ENCODE data around the gene TRAF2. TPM values are rescaled to one million over a fixed set of nuclear protein-coding genes. Genes with fewer than 3 reads are reported as not detected.
"Not testable (repeated sequence)": the region's sequence is repeated elsewhere in the genome, so short reads cannot be mapped to it uniquely, and the experiment has no call there.

Gene TRAF2, protein sequence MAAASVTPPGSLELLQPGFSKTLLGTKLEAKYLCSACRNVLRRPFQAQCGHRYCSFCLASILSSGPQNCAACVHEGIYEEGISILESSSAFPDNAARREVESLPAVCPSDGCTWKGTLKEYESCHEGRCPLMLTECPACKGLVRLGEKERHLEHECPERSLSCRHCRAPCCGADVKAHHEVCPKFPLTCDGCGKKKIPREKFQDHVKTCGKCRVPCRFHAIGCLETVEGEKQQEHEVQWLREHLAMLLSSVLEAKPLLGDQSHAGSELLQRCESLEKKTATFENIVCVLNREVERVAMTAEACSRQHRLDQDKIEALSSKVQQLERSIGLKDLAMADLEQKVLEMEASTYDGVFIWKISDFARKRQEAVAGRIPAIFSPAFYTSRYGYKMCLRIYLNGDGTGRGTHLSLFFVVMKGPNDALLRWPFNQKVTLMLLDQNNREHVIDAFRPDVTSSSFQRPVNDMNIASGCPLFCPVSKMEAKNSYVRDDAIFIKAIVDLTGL
- 59.5 and 60.4 TPM in 2 replicates for total RNA-seq

DNA sequence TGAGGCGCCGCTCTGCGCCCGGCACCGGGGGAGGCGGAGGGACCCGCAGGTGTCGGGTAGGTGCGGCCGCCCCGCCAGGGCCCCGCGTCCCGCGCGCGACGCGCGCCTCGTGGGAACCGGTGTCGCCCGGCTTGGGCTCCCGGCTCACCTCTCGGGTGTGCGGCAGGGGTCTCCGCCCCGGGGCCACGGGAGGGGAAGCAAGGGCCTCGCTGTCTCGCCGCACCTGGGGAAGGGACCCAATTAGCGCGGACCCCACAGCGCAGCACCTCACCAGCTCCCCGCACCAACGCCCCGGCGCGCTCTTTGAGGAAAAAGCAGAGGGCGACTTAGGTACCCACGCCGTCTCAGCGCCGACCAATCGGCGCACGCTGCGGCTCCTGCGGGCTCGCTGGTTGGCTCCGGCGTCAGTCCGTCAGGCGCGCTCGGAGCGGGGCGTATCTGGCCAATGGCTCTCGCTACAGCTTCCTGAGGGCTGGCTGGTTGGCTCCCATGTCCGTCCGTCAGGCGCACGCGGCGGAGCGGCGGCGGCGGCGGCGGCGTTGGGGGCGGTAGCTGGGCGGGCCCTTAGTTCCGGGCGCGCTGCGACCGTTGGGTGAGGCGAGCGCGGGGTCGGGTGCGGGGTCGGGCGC lies at the start of gene TRAF2:
Gene TRAF2 (plus strand): TSS at position 567 of the 629 bp plus-strand sequence. CDS start 12,225 bp downstream, outside the sequence.
- intact Hi-C loops (cut with micrococcal nuclease) = loop anchor here (1.0 to 2.0 kb wide), 3 partner anchors 16 to 59 kb away; partner anchors contain the start of genes C8G, FBXW5 and PHPT1
- Mint-ChIP-seq H3K9me3 (no peaks in the 10 kb centered on the region), H3K4me1 (ENCODE audit: low read depth) (peaks cover 30% of the 10 kb centered on the region), H3K27ac (peak within 1 kb of the TSS; percentile 87), H3K27me3 (ENCODE audit: low read depth) (no peaks in the 10 kb centered on the region), H3K36me3 (ENCODE audit: low read depth) (peaks cover 35% of the 10 kb centered on the region), H3K4me3 (ENCODE audit: low read depth) (peak within 1 kb of the TSS; percentile 97)
- DNase-seq (ENCODE audit: low spot score) = peak; percentile 99

GRCh38 chr9:136837146-136837855 lies 49.0 kb upstream of the TRAF2 start:
- no peak for DNase-seq (ENCODE audit: low spot score)
- no peaks in the 10 kb centered on the region for H3K4me1 Mint-ChIP-seq (ENCODE audit: low read depth)
- H3K27ac Mint-ChIP-seq = no peak overlapping the region
- no peaks in the 10 kb centered on the region for H3K27me3 Mint-ChIP-seq (ENCODE audit: low read depth)
- H3K36me3 Mint-ChIP-seq (ENCODE audit: low read depth) = peaks cover 15% of the 10 kb centered on the region
- H3K4me3 Mint-ChIP-seq (ENCODE audit: low read depth) = no peak overlapping the region
- intact Hi-C loops (cut with micrococcal nuclease) = no loop called here
- no peaks in the 10 kb centered on the region for H3K9me3 Mint-ChIP-seq

DNA sequence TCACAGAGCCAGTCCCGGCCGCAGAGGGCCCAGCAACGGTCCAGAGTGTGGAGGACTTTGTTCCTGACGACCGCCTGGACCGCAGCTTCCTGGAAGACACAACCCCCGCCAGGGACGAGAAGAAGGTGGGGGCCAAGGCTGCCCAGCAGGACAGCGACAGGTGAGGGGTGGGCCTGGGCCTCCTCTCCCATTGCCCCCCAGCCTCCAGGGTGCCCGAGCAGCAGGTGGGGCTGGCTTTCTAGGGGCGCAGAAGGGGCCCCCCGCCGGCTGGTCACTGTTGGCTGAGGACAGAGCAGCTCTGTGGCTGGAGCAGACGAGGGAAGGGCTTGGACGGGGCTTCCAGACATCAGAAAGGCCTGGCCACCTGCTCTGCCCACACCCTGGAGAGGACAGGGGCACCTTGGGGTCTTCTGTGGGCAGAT lies 48.4 kb upstream of the TRAF2 start:
- DNase-seq (ENCODE audit: low spot score); H3K9me3 Mint-ChIP-seq; H3K4me3 Mint-ChIP-seq (ENCODE audit: low read depth); H3K27me3 Mint-ChIP-seq (ENCODE audit: low read depth); H3K27ac Mint-ChIP-seq; H3K4me1 Mint-ChIP-seq (ENCODE audit: low read depth); intact Hi-C loops (cut with micrococcal nuclease): not testable (repeated sequence)
- peaks cover 14% of the 10 kb centered on the region for H3K36me3 Mint-ChIP-seq (ENCODE audit: low read depth)

GRCh38 chr9:136838314-136839228 lies 47.7 kb upstream of the TRAF2 start:
- no peaks in the 10 kb centered on the region for H3K27me3 Mint-ChIP-seq (ENCODE audit: low read depth)
- H3K4me3 Mint-ChIP-seq (ENCODE audit: low read depth) = no peak overlapping the region
- H3K36me3 Mint-ChIP-seq (ENCODE audit: low read depth) = peaks cover 14% of the 10 kb centered on the region
- no peaks in the 10 kb centered on the region for H3K4me1 Mint-ChIP-seq (ENCODE audit: low read depth)
- DNase-seq (ENCODE audit: low spot score) = no peak
- intact Hi-C loops (cut with micrococcal nuclease) = no loop called here
- no peak overlapping the region for H3K27ac Mint-ChIP-seq
- H3K9me3 Mint-ChIP-seq = no peaks in the 10 kb centered on the region

GRCh38 chr9:136839229-136840139 lies 46.8 kb upstream of the TRAF2 start:
- no peaks in the 10 kb centered on the region for H3K4me1 Mint-ChIP-seq (ENCODE audit: low read depth)
- no peaks in the 10 kb centered on the region for H3K9me3 Mint-ChIP-seq
- no peak overlapping the region for H3K4me3 Mint-ChIP-seq (ENCODE audit: low read depth)
- H3K27ac Mint-ChIP-seq = no peak overlapping the region
- no peaks in the 10 kb centered on the region for H3K27me3 Mint-ChIP-seq (ENCODE audit: low read depth)
- DNase-seq (ENCODE audit: low spot score) = no peak
- intact Hi-C loops (cut with micrococcal nuclease) = loop anchor here (10.0 kb wide), 1 partner anchor 335 kb away; the partner anchor contains the start of genes LRRC26 and TMEM210
- H3K36me3 Mint-ChIP-seq (ENCODE audit: low read depth) = peaks cover 11% of the 10 kb centered on the region

DNA sequence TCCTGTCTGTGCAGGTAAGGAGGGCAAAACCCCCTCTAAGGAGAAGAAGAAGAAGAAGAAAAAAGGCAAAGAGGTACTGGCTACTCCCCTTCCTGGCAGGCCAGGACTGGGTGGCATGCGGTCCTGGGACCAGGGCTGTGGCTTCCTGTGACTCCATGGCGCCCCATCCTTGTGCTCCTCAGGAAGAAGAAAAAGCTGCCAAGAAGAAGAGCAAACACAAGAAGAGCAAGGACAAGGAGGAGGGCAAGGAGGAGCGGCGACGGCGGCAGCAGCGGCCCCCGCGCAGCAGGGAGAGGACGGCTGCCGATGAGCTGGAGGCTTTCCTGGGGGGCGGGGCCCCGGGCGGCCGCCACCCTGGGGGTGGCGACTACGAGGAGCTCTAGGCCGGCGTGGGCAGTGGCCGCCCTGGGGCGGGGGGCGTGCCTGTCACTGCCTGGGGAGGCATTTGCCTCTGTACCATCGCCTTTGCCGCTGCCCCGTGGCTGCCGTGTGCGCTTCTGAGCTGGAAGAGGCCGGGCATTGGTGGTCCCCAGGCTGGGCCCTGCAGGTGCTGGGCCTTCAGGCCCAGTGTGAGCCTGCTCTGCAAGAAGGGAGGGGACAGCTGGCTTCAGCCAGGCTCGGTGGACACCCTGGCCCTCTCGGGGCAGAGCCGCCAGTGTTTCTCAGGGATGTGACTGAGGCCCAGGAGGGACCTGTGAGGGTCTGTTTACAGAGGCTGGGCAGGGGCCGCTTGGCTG lies 46.0 kb upstream of the TRAF2 start:
- peaks cover 11% of the 10 kb centered on the region for H3K36me3 Mint-ChIP-seq (ENCODE audit: low read depth)
- no peaks in the 10 kb centered on the region for H3K27me3 Mint-ChIP-seq (ENCODE audit: low read depth)
- intact Hi-C loops (cut with micrococcal nuclease) = loop anchor here (10.0 kb wide), 1 partner anchor 334 kb away; the partner anchor contains the start of genes LRRC26 and TMEM210
- no peaks in the 10 kb centered on the region for H3K9me3 Mint-ChIP-seq
- no peak overlapping the region for H3K4me3 Mint-ChIP-seq (ENCODE audit: low read depth)
- no peak for DNase-seq (ENCODE audit: low spot score)
- H3K4me1 Mint-ChIP-seq (ENCODE audit: low read depth) = no peaks in the 10 kb centered on the region
- no peak overlapping the region for H3K27ac Mint-ChIP-seq

GRCh38 chr9:136840877-136841645 lies 45.3 kb upstream of the TRAF2 start:
- no peak overlapping the region for H3K4me3 Mint-ChIP-seq (ENCODE audit: low read depth)
- no peaks in the 10 kb centered on the region for H3K9me3 Mint-ChIP-seq
- intact Hi-C loops (cut with micrococcal nuclease) = loop anchor here (10.0 kb wide), 1 partner anchor 334 kb away; the partner anchor contains the start of genes LRRC26 and TMEM210
- no peak for DNase-seq (ENCODE audit: low spot score)
- no peaks in the 10 kb centered on the region for H3K27me3 Mint-ChIP-seq (ENCODE audit: low read depth)
- H3K27ac Mint-ChIP-seq = no peak overlapping the region
- H3K36me3 Mint-ChIP-seq (ENCODE audit: low read depth) = peaks cover 11% of the 10 kb centered on the region
- no peaks in the 10 kb centered on the region for H3K4me1 Mint-ChIP-seq (ENCODE audit: low read depth)

DNA sequence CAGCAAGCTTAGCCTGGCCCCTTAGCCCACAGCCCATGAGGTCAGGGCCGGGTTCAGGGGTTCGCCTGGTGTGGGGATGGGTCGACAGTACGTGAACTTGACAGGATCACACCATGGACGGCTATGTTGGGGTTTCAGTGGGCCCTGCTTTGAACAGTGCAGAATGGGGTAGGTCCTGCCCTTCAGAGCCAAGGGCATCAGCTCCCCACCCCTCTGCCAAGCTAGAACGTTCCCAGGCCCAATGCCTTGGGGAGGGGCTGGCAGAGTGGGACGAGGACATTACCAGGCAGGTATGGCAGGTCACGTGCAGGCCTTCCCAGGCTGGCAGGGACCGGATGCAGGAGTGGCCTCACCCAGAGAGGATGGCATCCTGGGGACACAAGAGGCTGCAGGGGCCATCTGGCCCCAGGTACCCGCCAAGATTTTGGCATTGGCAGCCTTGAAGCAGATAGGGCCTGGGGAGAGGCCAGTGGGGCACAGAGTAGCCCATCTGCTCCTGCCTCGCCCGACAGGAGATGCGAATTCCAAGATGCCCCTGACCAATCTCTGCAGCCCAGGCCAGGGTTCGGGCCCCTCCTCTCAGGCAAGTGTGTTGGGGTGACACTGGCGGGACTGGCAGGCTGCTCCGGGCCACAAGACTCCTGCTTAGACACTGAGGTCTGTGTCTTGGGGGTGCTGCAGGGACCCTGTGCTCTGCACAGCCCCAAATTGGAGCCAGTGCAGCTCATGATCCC lies 44.5 kb upstream of the TRAF2 start:
- peak overlapping the region; percentile 79 for H3K4me3 Mint-ChIP-seq (ENCODE audit: low read depth)
- not testable (repeated sequence) for H3K27ac Mint-ChIP-seq; DNase-seq (ENCODE audit: low spot score); H3K4me1 Mint-ChIP-seq (ENCODE audit: low read depth); H3K9me3 Mint-ChIP-seq; H3K27me3 Mint-ChIP-seq (ENCODE audit: low read depth)
- intact Hi-C loops (cut with micrococcal nuclease) = loop anchor here (10.0 kb wide), 1 partner anchor 333 kb away; the partner anchor contains the start of genes LRRC26 and TMEM210
- H3K36me3 Mint-ChIP-seq (ENCODE audit: low read depth) = peaks cover 14% of the 10 kb centered on the region

DNA sequence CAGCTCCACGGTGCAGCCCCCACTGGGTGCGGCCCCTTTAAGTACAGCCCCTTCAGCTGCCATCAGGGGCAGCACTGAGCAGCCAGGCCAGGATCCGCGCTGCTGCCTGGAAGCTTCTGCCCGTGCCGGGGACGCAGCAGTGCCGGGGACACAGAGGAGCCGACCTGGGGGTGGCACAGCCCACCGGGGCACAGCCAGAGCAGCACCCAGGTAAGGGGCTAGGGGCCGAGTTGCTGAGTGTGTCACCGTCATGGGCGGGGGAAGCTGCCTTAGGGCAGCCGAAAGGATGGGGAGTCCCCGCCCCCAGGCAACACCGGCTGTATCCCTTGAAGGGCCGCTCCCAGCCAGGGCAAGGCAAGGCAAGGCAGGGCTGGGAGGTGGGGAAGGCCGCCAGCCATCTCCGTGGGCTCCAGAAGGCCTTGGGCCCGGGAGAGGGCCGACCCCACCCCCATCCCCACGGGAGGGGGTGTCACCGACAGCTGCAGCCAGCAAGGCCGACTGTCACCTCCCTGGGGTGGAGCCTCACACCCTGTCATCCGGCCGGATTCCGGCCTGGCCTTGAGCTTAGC lies 43.9 kb upstream of the TRAF2 start, which contains the start of gene AJM1:
Gene AJM1 (plus strand): TSS at position 99 of the 569 bp plus-strand sequence. CDS start 1,937 bp downstream, outside the sequence.
- H3K27me3 Mint-ChIP-seq (ENCODE audit: low read depth); H3K9me3 Mint-ChIP-seq; H3K4me1 Mint-ChIP-seq (ENCODE audit: low read depth); H3K27ac Mint-ChIP-seq: not testable (repeated sequence)
- H3K4me3 Mint-ChIP-seq (ENCODE audit: low read depth) = peak within 1 kb of the TSS; percentile 79
- DNase-seq (ENCODE audit: low spot score) = peak; percentile 78
- intact Hi-C loops (cut with micrococcal nuclease) = loop anchor here (10.0 kb wide), 1 partner anchor 332 kb away; the partner anchor contains the start of genes LRRC26 and TMEM210
- peaks cover 14% of the 10 kb centered on the region for H3K36me3 Mint-ChIP-seq (ENCODE audit: low read depth)
